Fibroblast of lung (primary cell): ENCODE results near the gene LAPTM5. TPM values are rescaled to one million over a fixed set of nuclear protein-coding genes. Genes with fewer than 3 reads are reported as not detected.

Experiments used
- DNase-seq, 2 donors: peaks; one replicate each; pipeline versions ENCODE4 v3.0.0 to v3.0.0-alpha.2; 2010; ENCODE audit warnings: low read depth in 2 of 2
- H2AFZ ChIP-seq: 2 replicates; pipeline ENCODE4 v1.5.1; 2012; ENCODE audit warnings: low read length, control low read depth, inconsistent platforms
- H3K27ac ChIP-seq: 2 replicates; pipeline ENCODE4 v1.5.1; 2011; ENCODE audit warnings: low read length, control low read depth; ENCODE audit not compliant: insufficient read depth
- H3K27me3 ChIP-seq: 2 replicates; pipeline ENCODE4 v1.5.1; 2011; ENCODE audit warnings: mild to moderate bottlenecking, low read length; ENCODE audit not compliant: control insufficient read depth, insufficient read depth
- H3K36me3 ChIP-seq: 2 replicates; pipeline ENCODE4 v1.5.1; 2011; ENCODE audit warnings: low read length; ENCODE audit not compliant: control insufficient read depth, insufficient read depth
- H3K4me1 ChIP-seq: 2 replicates; pipeline ENCODE4 v1.5.1; 2011; ENCODE audit warnings: low read length; ENCODE audit not compliant: control insufficient read depth, insufficient read depth; ENCODE audit errors: extremely low read depth
- H3K4me2 ChIP-seq: 2 replicates; pipeline ENCODE4 v1.5.1; 2011; ENCODE audit warnings: low read length, control low read depth; ENCODE audit not compliant: insufficient read depth; ENCODE audit errors: extremely low read depth
- H3K4me3 ChIP-seq, 4 experiments: fragments of 200-600 bp in 1 of 4; sonication (generic) in 1 of 4; replicated peaks in 1 of 4; 2 replicates each; pipeline ENCODE4 v1.5.1; 2011 to 2016; ENCODE audit warnings: low read length in 4 of 4, low read depth in 3 of 4, mild to moderate bottlenecking in 3 of 4, control low read depth in 2 of 4, inconsistent platforms in 1 of 4, mixed read lengths in 1 of 4; ENCODE audit not compliant: insufficient read depth in 1 of 4; ENCODE audit errors: control extremely low read depth in 1 of 4
- H3K79me2 ChIP-seq: 2 replicates; pipeline ENCODE4 v1.5.1; 2012; ENCODE audit warnings: mild to moderate bottlenecking, low read length, inconsistent platforms; ENCODE audit not compliant: control insufficient read depth, insufficient read depth
- H3K9ac ChIP-seq: 2 replicates; pipeline ENCODE4 v1.5.1; 2011; ENCODE audit warnings: mild to moderate bottlenecking, low read length, control low read depth; ENCODE audit not compliant: insufficient read depth
- H3K9me3 ChIP-seq: 2 replicates; pipeline ENCODE4 v1.5.1; 2012; ENCODE audit warnings: low read depth, low read length; ENCODE audit not compliant: control insufficient read depth, insufficient read depth
- H4K20me1 ChIP-seq: 2 replicates; pipeline ENCODE4 v1.5.1; 2011; ENCODE audit warnings: low read length; ENCODE audit not compliant: control insufficient read depth, insufficient read depth; ENCODE audit errors: extremely low read depth
- CTCF ChIP-seq, 2 donors: IDR thresholded peaks in 1 of 2; conservative IDR thresholded peaks in 1 of 2; 1 replicate in 1 of 2; 2 replicates in 1 of 2; pipeline ENCODE4 v1.5.1; 2011 to 2012; ENCODE audit warnings: low read length in 2 of 2, control low read depth in 1 of 2, inconsistent platforms in 1 of 2, low read depth in 1 of 2, mild to moderate bottlenecking in 1 of 2
- EZH2 ChIP-seq: IDR thresholded peaks from 2 replicates; pipeline ENCODE4 v1.5.1; 2012; ENCODE audit warnings: low read length, control low read depth, mild to moderate bottlenecking; ENCODE audit errors: missing control alignments
- polyA plus RNA-seq, 2 donors: library from polyadenylated mRNA; depleted of rRNA in 1 of 2; stranded (reverse) in 1 of 2; unstranded in 1 of 2; fragments of >200 nt; gene quantifications; 2 replicates each; pipeline ENCODE4 v1.2.1, GENCODE V29; 2011 to 2012; ENCODE audit warnings: missing spikeins in 1 of 2
- total RNA-seq: library from RNA; depleted of rRNA; stranded (reverse); fragments of >200 nt; gene quantifications from 2 replicates; pipeline ENCODE4 v1.2.1, GENCODE V29; 2014

LAPTM5 gene
- total and polyA plus RNA-seq, 2 donors (not counting 1 experiment from before 2014, with no cell fraction given) = under 0.01 to 0.32 TPM

GRCh38 chr1:30740251-30741238 is 17.0 kb downstream of the LAPTM5 start:
- no peak overlapping the region for H3K9ac ChIP-seq
- no peak overlapping the region for H3K4me3 ChIP-seq
- TF ChIP-seq CTCF (conservative IDR thresholded peaks at IDR 0.05 in 1 of 2, IDR thresholded peaks at IDR 0.05 in 1 of 2; ENCODE audit: low read depth in 1 of 2, low read length in 2 of 2) = no peak
- no peak for TF ChIP-seq EZH2
- H3K27ac ChIP-seq = no peak overlapping the region
- no peak overlapping the region for H3K4me2 ChIP-seq
- H4K20me1 ChIP-seq = no peaks in the 10 kb centered on the region
- no peaks in the 10 kb centered on the region for H3K9me3 ChIP-seq
- no peaks in the 10 kb centered on the region for H3K79me2 ChIP-seq
- H3K4me1 ChIP-seq = no peaks in the 10 kb centered on the region
- no peak for DNase-seq
- H3K27me3 ChIP-seq = peaks cover 5% of the 10 kb centered on the region
- H3K36me3 ChIP-seq = no peaks in the 10 kb centered on the region
- H2AFZ ChIP-seq = no peak overlapping the region

GRCh38 chr1:30739601-30740000 is 18.0 kb downstream of the LAPTM5 start:
- no peaks in the 10 kb centered on the region for H3K36me3 ChIP-seq
- H3K27me3 ChIP-seq = peaks cover 5% of the 10 kb centered on the region
- TF ChIP-seq EZH2 (no peak), CTCF (conservative IDR thresholded peaks at IDR 0.05 in 1 of 2, IDR thresholded peaks at IDR 0.05 in 1 of 2; ENCODE audit: low read depth in 1 of 2, low read length in 2 of 2) (no peak)
- no peaks in the 10 kb centered on the region for H3K79me2 ChIP-seq
- H3K4me3 ChIP-seq = no peak overlapping the region
- H3K4me1 ChIP-seq = no peaks in the 10 kb centered on the region
- no peak for DNase-seq
- H3K4me2 ChIP-seq = no peak overlapping the region
- no peak overlapping the region for H2AFZ ChIP-seq
- H3K9me3 ChIP-seq = no peaks in the 10 kb centered on the region
- no peak overlapping the region for H3K27ac ChIP-seq
- no peaks in the 10 kb centered on the region for H4K20me1 ChIP-seq
- no peak overlapping the region for H3K9ac ChIP-seq

GRCh38 chr1:30738715-30739559 is 18.6 kb downstream of the LAPTM5 start:
- no peaks in the 10 kb centered on the region for H3K9me3 ChIP-seq
- no peaks in the 10 kb centered on the region for H3K4me1 ChIP-seq
- TF ChIP-seq CTCF (conservative IDR thresholded peaks at IDR 0.05 in 1 of 2, IDR thresholded peaks at IDR 0.05 in 1 of 2; ENCODE audit: low read depth in 1 of 2, low read length in 2 of 2) = no peak
- TF ChIP-seq EZH2 = no peak
- peaks cover 5% of the 10 kb centered on the region for H3K27me3 ChIP-seq
- H2AFZ ChIP-seq = no peak overlapping the region
- no peak overlapping the region for H3K4me2 ChIP-seq
- no peak overlapping the region for H3K4me3 ChIP-seq
- H3K36me3 ChIP-seq = no peaks in the 10 kb centered on the region
- H3K79me2 ChIP-seq = no peaks in the 10 kb centered on the region
- H3K9ac ChIP-seq = no peak overlapping the region
- H3K27ac ChIP-seq = no peak overlapping the region
- no peak for DNase-seq
- no peaks in the 10 kb centered on the region for H4K20me1 ChIP-seq
